Measurements from ENCODE around the gene DDX1. TPM values are rescaled to one million over a fixed set of nuclear protein-coding genes. Genes with fewer than 3 reads are reported as not detected.
"Not testable (repeated sequence)": the region's sequence is repeated elsewhere in the genome, so short reads cannot be mapped to it uniquely, and the experiment has no call there.

Gene DDX1
- total RNA-seq, 1 donor from 2014 or later = 89.9 TPM

DNA sequence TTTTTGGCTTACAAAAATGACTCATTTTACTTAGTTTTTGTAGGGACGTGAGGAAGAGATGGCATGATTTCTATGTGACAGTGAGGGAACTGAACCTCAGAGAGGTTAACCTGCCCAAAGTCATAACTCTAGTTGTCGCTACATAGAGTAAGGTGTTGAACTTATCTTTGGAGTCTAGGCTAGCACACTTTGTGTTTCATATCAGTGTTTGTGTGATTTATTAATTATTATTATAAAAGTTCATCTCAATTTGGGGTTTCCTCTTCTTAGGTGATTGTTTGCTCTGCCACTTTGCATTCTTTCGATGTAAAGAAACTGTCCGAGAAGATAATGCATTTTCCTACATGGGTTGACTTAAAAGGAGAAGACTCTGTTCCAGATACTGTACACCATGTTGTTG is 28.3 kb downstream of the DDX1 start:
- no peaks in the 10 kb centered on the region for H3K4me1 Mint-ChIP-seq (ENCODE audit: low read depth)
- no peaks in the 10 kb centered on the region for H3K27me3 Mint-ChIP-seq (ENCODE audit: low read depth)
- H3K9me3 Mint-ChIP-seq (ENCODE audit: low read depth) = peaks cover 3% of the 10 kb centered on the region
- no peak overlapping the region for H3K4me3 Mint-ChIP-seq (ENCODE audit: unreplicated experiment)
- peaks cover 31% of the 10 kb centered on the region for H3K36me3 Mint-ChIP-seq (ENCODE audit: low read depth)
- H3K27ac Mint-ChIP-seq (ENCODE audit: unreplicated experiment) = no peak overlapping the region
- TF ChIP-seq, protein P1, sequence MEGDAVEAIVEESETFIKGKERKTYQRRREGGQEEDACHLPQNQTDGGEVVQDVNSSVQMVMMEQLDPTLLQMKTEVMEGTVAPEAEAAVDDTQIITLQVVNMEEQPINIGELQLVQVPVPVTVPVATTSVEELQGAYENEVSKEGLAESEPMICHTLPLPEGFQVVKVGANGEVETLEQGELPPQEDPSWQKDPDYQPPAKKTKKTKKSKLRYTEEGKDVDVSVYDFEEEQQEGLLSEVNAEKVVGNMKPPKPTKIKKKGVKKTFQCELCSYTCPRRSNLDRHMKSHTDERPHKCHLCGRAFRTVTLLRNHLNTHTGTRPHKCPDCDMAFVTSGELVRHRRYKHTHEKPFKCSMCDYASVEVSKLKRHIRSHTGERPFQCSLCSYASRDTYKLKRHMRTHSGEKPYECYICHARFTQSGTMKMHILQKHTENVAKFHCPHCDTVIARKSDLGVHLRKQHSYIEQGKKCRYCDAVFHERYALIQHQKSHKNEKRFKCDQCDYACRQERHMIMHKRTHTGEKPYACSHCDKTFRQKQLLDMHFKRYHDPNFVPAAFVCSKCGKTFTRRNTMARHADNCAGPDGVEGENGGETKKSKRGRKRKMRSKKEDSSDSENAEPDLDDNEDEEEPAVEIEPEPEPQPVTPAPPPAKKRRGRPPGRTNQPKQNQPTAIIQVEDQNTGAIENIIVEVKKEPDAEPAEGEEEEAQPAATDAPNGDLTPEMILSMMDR (IDR thresholded peaks at IDR 0.05) = no peak
- no peak for DNase-seq (ENCODE audit: low spot score)

DNA sequence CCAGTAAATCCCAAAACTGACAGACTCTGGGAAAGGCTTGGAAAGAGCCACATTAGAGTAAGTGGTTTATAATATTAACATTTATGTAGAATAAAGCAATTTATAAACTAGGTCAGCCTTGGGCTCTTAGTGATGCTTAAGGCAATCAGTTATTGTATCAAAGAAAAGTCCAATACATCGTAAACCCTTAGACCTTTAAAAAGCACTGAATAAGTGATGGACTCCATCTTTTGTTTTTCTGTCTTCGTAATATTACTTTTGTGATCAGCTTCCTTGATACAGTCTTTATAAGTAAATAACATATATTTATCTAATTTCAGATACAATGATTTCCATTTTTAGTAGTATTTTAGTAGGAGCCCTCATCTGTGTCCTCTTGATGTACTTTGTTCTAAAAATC is 28.7 kb downstream of the DDX1 start:
- no peak overlapping the region for H3K27ac Mint-ChIP-seq (ENCODE audit: unreplicated experiment)
- H3K36me3 Mint-ChIP-seq (ENCODE audit: low read depth) = peaks cover 29% of the 10 kb centered on the region
- no peaks in the 10 kb centered on the region for H3K4me1 Mint-ChIP-seq (ENCODE audit: low read depth)
- no peak for DNase-seq (ENCODE audit: low spot score)
- H3K27me3 Mint-ChIP-seq (ENCODE audit: low read depth) = no peaks in the 10 kb centered on the region
- no peak overlapping the region for H3K4me3 Mint-ChIP-seq (ENCODE audit: unreplicated experiment)
- TF ChIP-seq, protein P1 (IDR thresholded peaks at IDR 0.05) = no peak
- peaks cover 3% of the 10 kb centered on the region for H3K9me3 Mint-ChIP-seq (ENCODE audit: low read depth)

DNA sequence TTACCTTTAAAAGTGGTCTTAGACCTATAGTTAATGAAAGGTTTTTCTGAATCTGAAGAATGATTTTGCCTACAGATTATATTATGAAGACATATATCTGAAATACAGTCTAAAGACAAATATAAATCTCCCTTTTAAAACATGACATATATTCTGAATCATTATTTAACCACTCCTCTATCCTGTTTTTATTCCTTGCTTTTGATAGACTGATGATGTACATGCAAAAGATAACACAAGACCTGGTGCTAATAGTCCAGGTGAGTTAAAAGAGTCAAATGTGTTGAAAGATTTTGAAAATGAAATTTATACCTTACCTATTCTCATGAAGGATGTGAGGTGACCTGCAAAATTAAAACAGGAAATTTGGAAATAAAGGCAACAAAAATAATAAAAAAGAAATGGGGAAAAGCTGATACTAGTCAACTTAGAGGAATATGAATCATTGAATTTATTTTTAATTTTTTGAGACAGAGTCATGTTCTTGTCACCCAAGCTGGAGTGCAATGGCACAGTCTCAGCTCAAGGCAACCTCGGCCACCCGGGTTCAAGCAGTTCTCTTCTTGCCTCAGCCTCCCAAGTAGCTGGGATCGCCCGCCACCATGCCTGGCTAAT is 29.3 kb downstream of the DDX1 start:
- H3K36me3 Mint-ChIP-seq (ENCODE audit: low read depth) = peaks cover 32% of the 10 kb centered on the region
- H3K4me1 Mint-ChIP-seq (ENCODE audit: low read depth) = no peaks in the 10 kb centered on the region
- H3K27ac Mint-ChIP-seq (ENCODE audit: unreplicated experiment) = no peak overlapping the region
- H3K27me3 Mint-ChIP-seq (ENCODE audit: low read depth) = no peaks in the 10 kb centered on the region
- no peak overlapping the region for H3K4me3 Mint-ChIP-seq (ENCODE audit: unreplicated experiment)
- DNase-seq (ENCODE audit: low spot score) = no peak
- TF ChIP-seq, protein P1 (IDR thresholded peaks at IDR 0.05) = no peak
- peaks cover 3% of the 10 kb centered on the region for H3K9me3 Mint-ChIP-seq (ENCODE audit: low read depth)

DNA sequence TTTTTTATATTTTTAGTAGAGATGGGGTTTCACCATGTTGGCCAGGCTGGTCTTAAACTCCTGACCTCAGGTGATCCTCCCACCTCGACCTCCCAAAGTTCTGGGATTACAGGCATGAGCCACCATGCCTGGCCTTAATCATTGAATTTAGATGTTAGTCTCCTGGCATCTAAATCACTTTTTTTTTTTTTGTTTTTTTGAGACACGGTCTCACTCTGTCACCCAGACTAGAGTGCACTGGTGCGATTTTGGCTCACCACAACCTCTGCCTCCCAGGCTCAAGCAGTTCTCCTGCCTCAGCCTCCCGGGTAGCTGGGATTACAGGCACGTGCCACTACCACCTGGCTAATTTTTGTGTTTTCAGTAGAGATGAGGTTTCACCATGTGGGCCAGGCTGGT is 29.8 kb downstream of the DDX1 start:
- H3K4me3 Mint-ChIP-seq (ENCODE audit: unreplicated experiment); H3K27ac Mint-ChIP-seq (ENCODE audit: unreplicated experiment); DNase-seq (ENCODE audit: low spot score); H3K9me3 Mint-ChIP-seq (ENCODE audit: low read depth); H3K4me1 Mint-ChIP-seq (ENCODE audit: low read depth); H3K27me3 Mint-ChIP-seq (ENCODE audit: low read depth): not testable (repeated sequence)
- peaks cover 33% of the 10 kb centered on the region for H3K36me3 Mint-ChIP-seq (ENCODE audit: low read depth)

DNA sequence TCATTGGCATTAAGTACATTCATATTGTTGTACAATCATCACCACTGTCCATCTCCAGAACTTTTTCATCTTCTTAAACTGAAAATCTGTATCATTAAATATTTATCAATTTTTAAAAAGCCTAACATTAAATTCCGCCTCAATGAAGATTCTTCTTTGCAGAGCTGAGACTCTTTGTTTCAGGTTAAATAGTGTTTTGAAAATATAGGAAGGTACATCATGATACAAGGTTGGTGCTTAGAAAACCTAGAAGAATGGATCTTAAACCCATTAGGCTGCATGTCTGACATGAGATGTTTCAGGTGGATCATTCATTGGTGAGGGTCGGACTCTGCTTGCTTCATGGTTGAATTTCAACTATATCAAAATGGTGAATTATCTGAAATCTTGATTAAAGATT is 30.5 kb downstream of the DDX1 start:
- Mint-ChIP-seq H3K4me1 (ENCODE audit: low read depth) (no peaks in the 10 kb centered on the region), H3K36me3 (ENCODE audit: low read depth) (peaks cover 33% of the 10 kb centered on the region), H3K27me3 (ENCODE audit: low read depth) (no peaks in the 10 kb centered on the region), H3K9me3 (ENCODE audit: low read depth) (peaks cover 3% of the 10 kb centered on the region), H3K4me3 (ENCODE audit: unreplicated experiment) (no peak overlapping the region), H3K27ac (ENCODE audit: unreplicated experiment) (no peak overlapping the region)
- DNase-seq (ENCODE audit: low spot score) = no peak
- TF ChIP-seq, protein P1 (IDR thresholded peaks at IDR 0.05) = no peak

Measured in chondrocyte (in vitro differentiated cells).